ENCODE results near the gene FLNA.
A peak's percentile ranks its signal among the peaks of the same experiment; 100 is the strongest.
"Not testable (repeated sequence)": the region's sequence is repeated elsewhere in the genome, so short reads cannot be mapped to it uniquely, and the experiment has no call there.

Gene FLNA

DNA sequence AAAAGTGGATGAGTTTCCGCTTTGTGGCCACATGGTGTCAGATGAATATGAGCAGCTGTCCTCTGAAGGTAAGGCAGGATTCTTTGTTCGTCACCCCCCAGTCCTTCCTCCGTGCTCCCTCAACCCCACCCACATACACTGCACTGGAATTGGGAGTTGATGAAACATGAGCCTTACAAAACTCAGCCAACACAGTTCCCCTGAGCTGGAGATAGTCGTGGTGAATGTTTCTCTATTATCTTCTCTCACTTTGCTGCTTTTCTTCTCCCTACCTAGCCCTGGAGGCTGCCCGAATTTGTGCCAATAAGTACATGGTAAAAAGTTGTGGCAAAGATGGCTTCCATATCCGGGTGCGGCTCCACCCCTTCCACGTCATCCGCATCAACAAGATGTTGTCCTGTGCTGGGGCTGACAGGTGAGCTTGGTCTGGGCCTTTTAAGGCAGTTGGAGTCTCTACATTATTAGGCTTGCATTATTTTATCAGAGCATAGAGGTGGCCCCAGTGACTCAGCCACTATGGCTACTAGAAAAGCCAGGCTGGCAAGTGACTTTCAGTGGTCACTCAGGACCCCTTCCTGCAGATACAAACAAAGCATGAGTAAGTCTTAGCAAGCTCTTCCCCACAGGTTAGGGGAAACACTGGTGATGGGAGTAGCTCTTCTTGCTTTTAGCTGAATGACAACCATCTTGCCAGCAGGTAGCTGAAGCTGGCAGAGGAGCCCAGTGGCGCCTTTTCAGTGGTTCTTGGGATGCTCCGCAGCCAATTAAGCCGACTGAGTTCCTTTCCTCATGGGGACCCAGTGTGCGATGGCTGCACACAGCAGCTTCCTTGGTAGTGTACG is 25.3 kb upstream of the FLNA start:
- peak in 1 of 2 experiments; percentile 14 for DNase-seq

DNA sequence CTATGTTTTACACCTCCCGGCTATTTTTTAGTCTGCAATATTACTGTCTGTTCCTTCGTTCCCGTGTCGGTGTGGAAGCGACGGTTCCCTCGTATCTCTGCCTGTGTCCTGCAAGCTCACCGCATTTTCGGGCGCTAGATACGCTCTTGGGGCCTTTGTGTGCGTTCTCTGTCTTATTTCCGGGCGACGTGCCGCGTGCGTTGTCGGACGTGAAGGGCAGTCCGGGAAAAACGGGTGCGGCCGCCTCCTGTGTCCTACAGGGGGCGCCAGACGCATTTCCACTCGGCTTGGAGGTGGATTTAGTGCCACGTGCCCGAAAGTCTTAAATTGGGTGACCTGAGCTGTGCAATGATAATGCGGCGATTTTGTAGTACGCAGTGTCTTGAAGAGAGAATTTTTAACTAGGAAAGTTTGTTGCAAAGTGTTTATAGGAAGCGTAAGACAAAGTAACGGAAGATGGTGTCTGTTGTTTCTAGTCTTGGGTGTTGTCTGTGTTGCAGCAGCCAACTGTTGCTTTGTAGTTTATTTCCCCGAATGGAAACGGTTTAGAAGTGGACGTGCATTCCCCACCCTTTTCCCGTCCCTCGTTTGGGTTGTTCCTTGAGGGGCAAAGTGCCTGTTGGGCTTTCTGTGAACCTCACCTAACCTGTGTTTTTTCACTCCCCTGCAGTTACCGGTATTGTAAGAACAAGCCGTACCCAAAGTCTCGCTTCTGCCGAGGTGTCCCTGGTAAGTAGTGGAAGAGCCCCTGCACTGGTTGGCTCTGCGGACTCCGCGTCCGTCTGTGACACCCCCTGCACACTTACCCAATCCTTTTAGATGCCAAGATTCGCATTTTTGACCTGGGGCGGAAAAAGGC is 24.5 kb upstream of the FLNA start:
- DNase-seq, result peak; percentile 61 to 87

DNA sequence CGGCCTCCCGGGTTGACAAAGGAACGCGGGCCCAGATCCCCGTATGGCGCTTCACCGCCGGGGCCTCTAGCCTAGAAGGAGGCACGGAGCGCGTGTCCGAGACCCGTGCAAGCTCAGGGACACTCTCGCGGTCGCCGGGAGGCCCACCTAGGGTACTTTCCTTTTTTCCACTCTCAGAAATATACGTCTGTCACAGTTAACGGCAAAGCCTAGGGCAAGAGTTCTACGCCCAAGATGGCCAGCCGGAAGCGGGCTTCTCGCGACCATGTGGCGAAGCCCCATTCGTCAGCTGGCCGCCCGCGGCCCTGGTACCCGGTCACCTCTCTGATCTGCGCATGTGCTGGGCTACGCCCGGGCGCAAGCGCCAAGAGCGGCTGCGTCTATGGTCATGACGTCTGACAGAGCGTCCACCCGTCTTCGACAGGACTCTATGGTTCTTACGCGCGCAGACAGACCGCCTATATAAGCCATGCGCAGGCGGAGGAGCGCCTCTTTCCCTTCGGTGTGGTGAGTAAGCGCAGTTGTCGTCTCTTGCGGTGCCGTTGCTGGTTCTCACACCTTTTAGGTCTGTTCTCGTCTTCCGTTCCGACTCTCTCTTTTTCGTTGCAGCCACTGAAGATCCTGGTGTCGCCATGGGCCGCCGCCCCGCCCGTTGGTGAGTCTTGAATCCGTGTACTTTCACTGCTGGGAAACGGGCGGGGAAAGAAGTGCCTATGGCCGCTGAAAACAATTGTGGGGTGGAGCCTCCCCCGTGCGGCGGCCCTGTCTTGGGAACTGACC is 23.6 kb upstream of the FLNA start, which contains the start of gene RPL10:
Gene RPL10 (plus strand): TSS at position 490 of the 780 bp plus-strand sequence. CDS start 143 bp downstream, at position 633.
- peak; percentile 96 to 98 for DNase-seq

DNA sequence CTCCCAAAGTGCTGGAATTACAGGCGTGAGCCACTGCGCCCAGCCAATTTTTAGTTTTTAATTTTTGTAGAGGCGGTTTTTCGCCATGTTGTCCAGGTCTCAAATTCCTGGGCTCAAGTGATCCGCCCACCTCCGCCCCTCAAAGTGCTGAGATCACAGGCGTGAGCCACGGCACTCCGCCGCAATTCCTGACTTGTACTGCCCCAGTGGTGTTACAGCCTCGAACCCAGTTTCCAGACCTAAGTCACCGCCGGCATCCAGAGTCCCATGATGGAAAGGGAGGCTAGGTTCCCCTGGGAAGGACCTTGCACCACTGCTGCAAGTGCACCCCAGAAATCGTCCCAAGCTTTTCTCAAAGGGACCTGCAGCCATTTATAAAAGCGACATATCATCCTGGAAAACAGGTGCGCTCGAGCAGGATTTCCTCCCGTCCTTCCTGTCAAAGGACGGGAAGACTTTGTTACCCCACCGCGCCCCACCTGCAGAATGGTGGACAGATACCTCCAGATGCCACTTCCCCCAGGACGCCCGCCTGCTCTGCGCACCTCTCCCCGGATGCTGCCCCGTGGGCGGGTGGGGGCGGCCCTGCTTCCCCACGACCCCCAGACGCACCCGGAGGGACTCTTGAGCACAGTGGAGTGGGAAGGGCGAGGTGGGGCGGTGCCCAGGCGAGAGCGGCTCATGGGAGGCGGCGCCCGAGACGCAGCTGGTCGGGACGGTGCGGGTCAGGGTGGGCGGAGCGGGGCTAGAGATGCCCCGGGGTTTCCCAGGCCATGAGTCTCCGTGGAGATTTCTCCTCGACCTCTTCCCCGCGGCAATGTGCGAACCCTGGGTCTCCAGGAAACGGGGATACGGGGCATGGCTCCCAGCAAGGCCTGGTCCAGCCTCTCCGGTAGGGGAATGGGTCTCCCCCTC is 22.8 kb upstream of the FLNA start:
- peak in 1 of 2 experiments; percentile 53 for DNase-seq

DNA sequence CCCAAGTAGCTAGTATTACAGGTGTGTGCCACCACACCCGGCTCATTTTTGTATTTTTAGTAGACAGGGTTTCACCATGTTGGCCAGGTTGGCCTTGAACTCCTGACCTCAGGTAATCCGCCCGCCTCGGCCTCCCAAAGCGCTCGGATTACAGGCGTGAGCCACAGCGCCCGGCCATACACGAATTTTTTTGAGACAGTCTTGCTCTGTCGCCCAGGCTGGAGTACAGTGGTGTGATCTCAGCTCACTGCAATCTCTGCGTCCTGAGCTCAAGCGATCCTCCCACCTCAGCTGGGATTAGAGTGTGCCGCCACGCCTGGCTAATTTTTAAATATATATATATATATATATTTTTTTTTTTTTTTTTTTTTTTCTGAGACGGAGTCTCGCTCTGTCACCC is 21.9 kb upstream of the FLNA start:
- not testable (repeated sequence) for DNase-seq

DNA sequence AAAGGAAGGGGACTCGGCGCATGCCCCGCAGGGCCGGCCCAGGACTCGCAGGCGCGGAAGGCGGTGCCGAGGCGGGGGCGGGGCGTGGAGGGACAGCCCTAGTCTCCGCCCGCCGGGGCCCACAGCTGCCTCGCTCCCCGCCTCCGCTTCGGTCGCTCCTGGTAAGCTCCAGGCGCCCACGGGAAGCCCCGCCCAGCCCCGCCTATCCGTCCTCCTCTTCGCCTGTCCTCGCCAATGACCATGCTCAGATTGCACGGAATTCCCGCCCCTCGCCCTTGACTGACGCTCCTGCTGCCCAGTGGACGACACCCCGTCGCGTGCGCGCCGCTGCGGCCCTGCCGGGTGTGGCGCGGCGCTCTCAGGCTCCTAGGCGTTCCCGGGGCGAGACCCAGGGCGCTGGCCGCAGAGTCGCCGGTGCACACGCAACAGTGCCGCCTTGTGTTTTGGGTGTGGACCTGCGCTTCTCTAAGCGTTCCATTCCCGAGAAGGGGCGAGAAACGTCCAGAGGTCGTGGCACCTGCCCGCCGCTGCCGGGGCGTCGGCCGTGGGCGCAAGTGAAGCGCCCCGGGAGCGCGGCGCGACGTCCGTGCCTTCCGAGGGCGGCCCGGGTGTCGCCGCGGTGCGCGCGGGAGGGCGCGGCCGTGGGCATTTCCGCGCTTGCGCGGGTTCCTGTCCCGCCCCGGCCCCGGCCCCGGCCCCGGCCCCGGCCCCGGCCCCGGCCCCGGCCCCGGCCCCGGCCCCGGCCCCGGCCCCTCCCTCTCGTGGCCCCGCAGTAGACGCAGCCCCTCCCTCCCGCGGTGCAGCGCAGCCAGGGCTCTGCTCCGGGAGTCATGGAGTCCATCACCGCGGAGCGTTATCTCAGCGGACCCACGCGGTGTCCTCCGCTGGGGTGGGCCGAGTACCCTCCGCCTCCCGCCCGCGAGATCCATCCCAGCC is 15.6 kb upstream of the FLNA start:
- DNase-seq, result not testable (repeated sequence)

DNA sequence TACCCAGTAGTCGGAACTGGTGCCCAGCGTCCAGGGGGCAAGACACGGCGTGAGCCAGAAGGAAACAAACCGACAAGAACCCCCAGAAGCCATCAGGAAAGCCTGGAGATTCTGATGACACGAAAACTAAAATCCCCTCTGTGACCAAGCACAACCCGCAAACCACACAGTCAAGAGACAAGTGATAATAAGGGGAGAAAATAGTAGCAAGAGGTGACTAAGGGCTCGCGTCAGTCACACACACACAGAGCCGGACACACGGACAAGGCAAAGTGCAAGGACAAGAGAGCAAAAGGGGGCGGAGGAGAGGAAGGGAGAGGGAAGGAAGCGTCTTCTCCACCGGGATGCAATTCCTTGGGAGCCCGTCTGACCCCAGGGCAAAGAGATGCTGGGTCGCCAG is 14.2 kb upstream of the FLNA start:
- DNase-seq, result not testable (repeated sequence)

DNA sequence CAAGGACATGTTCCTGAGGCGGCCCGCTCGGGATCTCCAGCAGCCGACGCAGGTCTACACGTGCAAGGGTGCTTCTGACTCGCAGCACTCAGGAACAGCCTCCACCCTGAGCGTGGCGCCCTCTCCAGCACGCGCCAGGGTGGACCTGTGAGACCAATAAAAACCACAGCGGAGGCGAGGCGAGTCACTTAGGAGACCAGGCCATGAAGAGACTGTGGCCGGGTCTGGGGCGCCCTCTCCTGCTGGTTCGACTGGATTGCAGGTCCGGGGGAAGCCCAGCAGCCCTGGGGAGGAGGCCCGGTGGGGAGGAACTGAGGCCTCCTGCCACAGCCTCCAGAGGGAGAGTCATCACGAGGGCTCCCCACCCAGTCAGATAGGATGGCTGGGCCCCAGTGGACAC is 13.7 kb upstream of the FLNA start:
- DNase-seq, result not testable (repeated sequence)

DNA sequence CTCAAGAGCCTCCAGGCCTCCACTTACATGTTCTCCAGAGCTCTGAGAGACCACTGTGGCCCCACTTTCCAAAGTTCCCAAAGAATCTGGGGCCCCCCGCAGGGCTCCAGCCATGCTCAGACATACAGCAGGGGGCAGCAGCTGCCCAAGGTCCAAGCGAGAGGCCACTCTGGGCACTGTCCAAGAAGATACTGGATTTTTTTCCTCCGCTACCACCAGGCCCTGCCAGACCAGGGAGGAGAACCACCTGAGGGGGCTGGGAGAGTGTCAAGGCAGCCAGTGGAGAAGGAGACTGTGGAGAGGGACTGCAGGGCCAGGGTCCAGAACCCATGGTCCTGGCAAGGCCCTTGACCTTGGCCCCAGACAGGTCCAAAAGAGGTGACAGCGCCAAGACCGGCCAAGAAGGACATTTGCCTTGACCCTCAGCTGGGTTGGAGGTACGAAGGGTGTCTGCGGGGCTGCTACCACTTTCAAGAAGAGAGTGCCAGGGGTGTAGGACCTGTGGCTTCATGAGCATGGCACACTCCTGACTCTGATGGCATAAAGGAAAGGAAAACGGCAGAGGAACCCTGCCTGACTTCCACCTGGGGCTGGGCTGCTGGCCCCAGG is 10.0 kb upstream of the FLNA start:
- no peak for DNase-seq

DNA sequence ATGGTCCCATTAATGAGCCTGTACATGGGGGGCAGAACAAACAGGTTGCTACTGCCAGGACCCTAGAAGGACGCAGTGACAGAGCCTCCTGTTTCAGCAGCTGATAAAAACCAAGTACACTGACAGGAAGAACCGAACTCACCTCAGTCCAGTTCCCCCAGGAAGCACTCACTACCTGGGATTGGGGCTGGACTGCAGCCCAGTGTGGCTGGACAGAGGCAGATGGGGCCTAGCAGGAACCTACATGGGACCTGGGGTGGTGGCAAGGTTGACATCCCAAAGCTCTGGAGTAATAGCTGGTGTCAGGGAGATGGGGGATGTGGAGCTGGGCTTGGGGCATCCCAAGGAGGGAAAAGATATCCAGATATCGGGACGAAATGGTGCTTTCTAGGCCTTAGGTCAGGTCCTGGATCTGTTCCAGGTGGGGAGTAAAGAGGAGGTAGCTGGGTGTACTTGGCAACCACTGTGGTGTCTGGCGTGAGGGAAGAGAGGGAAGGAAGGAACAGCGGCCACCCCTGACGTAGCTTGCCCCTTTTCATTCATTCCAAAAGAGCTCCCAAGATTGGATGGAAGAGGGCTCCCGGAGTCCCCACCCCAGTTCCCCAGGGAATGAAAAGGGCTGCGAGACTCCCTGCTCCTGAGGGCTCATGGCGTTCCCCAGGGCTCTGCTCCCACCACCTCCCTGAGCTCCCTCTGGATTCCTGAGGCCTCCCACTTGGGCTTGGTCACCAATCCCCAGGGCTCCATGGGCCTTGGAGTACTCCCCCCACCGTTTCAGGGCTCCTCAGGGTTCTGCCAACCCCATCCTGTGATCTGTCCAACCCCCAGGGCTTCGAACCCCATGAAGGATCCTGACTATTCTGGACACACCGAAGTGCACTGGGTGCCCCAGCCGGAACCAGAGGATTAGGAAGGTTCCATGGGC is 9.2 kb upstream of the FLNA start:
- DNase-seq, result no peak

DNA sequence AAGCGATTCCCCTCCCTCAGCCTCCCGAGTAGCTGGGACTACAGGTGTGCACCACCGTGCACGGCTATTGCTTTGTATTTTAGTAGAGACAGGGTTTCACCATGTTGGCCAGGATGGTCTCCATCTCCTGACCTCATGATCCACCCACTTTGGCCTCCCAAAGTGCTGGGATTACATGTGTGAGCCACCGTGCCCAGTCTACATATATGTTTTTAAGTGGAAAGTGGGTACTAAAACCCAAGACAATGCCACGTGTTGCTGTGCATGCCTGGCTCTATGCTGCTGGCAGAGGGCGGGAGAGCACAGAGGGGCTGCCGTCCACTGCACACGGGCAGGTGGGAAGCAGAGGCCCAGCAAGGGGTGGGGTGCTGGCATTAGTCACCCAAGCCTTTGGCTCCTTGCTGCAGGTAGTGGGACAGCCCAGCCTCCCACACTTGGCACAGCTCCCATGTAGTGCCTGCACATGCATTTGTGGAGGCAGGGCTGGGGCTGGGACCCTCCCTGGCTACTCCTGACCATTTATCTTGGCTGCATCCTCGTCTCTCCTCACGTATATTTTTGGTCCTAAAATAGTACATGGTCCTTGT is 8.1 kb upstream of the FLNA start:
- DNase-seq, result no peak

DNA sequence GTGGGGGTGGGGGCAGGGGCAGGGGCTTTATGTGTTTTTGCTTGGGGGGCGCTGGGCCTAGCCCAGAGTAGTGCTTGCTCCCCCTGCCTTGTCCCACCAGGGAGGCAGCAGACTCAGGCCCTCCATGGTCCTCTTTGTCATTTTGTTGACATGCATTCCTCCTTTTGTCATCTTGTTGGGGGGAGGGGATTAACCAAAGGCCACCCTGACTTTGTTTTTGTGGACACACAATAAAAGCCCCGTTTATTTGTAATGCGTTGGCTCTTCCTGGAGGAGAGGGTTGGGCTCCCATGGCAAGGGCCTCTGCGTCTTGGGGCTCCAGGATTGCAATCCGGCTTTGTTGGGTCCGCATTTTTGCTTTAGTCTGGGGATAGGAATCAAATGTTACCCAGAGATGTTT is 6.8 kb upstream of the FLNA start:
- no peak for DNase-seq

DNA sequence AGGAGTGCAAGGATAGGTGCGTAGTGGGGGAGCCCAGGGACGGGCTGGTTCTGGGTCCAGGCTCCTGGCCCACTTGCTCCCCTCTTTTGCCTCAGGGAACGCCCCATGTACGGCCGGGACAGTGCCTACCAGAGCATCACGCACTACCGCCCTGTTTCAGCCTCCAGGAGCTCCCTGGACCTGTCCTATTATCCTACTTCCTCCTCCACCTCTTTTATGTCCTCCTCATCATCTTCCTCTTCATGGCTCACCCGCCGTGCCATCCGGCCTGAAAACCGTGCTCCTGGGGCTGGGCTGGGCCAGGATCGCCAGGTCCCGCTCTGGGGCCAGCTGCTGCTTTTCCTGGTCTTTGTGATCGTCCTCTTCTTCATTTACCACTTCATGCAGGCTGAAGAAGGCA is 6.4 kb upstream of the FLNA start:
- DNase-seq, result no peak

DNA sequence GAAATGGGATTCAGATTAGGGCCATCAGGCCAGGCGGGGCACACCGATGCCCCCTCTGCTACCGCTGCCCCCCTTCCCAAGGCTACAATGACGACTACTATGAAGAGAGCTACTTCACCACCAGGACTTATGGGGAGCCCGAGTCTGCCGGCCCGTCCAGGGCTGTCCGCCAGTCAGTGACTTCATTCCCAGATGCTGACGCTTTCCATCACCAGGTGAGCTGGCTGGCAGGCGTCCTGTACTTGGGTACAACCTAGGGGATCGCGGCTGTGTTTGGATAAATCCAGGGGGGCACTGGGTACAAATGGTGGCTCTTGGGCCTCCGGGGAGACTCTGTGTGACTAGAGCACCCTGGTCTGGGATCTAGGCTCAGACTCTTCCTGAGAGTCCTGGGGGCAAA is 5.7 kb upstream of the FLNA start:
- no peak for DNase-seq

DNA sequence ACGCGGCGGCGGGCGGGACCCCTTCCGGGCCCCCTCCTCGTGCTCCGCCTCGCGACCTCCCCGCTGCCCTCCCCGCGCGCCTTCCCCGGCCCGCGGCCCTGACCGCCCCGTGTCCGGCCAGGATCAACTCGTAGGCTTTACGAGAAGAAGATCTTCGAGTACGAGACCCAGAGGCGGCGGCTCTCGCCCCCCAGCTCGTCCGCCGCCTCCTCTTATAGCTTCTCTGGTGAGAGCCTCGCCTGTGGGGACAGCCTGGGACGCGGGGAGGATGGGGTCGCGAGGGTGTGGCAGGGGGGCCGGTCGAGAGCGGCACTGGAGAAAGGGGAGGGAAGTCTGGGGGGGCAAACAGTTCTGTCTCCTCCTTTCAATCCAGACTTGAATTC is 5.1 kb upstream of the FLNA start:
- no peak for DNase-seq

DNA sequence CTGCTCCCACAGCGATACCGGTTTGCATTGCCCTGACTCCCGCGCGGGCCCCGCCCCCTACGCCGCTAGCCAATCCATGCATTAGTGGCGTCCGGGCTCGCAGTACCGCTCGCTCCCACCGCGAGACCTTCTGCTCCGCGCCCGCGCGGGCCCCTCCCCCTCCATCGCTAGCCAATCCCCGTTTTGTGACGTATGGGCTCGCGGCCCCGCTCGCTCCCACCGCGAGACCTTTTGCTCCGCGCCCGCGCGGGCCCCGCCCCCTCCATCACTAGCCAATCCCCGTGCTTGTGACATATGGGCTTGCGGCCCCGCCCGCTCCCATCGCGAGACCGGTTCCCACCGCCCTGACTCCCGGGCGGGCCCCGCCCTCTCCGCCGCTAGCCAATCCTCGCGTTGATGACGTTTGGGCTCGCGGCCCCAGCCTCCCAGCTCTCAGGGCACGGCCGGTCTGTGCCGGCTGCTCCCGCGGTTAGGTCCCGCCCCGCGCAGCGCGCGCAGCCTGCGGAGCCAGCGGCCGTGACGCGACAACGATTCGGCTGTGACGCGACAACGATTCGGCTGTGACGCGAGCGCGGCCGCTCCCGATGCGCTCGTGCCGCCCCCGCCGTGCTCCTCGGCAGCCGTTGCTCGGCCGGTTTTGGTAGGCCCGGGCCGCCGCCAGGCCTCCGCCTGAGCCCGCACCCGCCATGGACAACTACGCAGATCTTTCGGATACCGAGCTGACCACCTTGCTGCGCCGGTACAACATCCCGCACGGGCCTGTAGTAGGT is 4.5 kb upstream of the FLNA start, which contains the start of gene EMD:
Gene EMD (plus strand): TSS at position 497 of the 770 bp plus-strand sequence. CDS start 190 bp downstream, at position 687.
- DNase-seq, result peak; percentile 100

DNA sequence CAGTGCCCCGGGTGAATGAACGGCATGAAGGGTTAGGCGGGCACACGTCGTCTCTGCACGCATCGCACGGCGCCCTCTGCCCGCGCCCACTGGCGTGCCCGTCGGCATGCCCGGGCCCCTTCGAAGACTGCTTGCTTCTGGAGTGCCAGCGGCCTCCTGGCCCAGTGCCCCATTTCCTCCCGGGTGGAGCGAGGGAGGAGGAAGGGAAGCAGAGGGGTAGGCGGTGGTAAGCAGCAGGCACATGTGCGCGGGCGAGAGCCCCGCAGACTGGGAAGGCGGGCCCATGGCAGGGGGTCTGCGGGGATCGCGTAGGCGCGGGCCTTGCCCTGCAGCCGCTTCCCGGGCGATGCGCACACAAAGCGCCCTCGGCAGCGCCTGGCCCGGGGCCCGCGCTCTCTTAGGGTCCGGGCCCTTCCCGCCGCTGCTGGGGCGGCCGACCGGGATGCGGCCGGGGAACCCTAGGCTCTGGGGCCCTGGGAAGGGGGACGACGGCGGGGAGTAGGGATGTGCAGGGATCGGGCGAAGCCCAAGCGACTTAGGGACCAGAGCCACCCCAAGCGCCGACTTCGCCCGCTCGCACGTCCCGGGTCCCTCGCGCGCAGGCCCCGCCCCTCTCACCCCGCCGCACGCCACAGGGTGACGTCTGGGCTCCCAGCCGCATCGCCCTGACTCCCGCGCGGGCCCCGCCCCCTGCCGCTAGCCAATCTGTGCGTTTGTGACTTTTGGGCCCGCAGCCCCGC is 3.8 kb upstream of the FLNA start:
- peak in 1 of 2 experiments; percentile 52 for DNase-seq
